Stimulated activated CD8-positive, alpha-beta memory T cell treated with anti-CD3 and anti-CD28 coated beads, Interleukin-4, amount 100 ng/mL, for 24 hours (primary cell): ENCODE data around the gene PACS2.
A peak's percentile ranks its signal among the peaks of the same experiment; 100 is the strongest.
"Not testable (repeated sequence)": the region's sequence is repeated elsewhere in the genome, so short reads cannot be mapped to it uniquely, and the experiment has no call there.

ENCODE experiments used
- DNase-seq: peaks from one replicate; pipeline ENCODE4 v3.0.0-alpha.2; 2020; ENCODE audit warnings: low read depth

Gene PACS2

DNA sequence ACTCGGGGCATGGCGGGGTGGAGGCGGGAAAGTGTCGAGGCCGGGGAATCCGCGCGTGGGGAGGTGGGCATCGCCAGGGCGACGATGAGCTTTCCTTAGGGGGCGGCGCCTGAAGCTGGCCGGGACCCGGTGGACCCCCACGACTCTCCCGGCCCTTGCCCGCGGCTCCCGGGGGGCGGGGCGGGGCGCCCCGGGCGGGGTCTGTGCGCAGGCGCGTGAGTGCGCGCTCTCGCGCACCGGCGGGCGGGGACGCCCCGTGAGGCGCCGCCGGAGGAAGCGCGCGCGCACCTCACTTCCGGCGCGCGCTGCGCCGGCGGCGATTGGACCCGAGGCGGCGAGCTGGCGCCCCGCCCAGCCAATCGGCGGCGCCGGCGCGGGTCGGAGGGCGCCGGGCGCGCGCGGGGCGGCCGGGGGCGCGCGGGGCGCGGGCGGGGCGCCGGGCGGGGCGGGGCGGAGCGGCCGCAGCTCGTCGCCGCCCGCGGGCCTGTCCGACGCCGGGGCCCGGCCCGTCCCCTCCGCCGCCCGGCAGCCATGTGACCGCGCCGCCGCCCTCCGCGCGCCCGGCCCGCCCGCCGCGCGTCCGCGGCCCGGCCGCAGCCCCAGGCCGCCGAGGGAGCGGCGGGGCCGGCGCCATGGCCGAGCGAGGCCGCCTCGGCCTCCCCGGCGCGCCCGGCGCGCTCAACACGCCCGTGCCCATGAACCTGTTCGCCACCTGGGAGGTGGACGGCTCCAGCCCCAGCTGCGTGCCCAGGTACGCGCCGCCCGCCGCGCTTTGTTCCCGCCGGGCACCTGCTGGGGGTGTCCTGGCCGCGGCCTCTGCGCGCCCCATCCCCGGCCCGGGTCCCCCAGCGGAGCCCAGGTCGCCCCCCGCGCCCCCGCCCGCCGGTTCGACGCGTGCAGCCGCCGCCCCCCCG lies at the start of gene PACS2:
PACS2 (plus strand) TSS at position 462 of the 914 bp plus-strand sequence; CDS start at position 633, 171 bp downstream.
- DNase-seq = peak; percentile 64

DNA sequence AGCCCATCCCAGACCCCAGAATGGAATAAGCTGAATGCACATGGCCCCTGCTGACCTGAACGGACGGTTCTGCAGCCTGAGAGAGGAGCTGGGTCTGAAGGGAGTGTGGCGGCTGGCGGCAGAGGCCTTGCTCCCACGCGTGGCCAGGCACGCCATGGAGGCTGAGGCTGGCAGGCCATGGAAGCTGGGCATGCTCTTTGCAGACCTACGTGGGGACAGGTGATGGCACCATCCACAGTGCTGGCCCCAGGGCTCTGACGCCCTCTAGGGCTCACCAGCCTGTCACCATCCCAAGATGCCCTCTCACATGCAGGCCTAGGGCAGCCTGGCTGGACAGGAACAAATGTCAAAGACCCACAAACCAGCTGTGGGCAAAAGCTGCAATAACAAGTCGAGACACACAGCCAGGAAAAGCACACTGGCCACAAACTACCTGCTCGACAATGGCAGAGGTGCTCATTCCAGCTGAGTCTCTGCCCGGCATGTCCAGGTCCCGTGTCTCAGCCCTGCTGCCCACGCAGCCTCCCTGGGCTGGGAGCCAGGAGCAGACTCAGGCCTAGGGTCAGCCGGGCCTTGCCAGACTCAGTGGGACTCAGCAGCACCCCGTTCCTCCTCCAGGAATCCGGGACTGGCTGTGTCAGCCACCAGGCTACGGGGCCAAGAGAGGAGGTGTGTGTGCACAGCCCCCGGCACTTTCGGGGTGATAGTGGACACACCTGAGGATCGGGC lies 46.6 kb upstream of the PACS2 start:
- no peak for DNase-seq

DNA sequence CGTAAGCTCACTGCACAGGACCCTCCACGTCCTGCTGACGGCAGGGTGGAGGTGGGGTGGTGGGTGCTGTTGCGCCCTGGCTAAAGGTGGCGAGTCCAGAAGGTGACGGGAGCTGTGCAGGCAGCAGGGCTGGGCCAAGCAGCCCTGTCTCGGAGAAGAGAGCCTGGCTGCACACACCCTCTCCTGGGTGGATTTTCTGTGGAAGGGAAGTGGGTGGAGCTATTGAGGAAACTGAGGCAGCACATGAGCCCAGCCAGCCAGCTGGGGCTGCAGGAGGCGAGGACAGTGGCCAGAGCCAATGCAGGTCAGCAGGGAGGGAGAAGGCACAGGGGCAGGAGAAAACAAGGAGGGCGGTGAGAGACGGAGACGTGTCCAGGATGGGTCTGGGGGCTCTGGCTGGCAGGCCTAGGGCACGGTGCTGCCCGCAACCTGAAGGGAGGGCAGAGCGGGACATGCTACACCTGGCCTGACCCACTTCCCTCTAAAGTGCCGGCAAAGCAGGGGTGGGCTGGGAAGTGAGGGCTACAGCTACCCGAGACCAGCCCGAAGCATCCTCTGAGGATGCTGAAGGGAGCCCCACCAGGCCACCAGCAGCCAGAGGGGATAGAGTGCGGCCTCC lies 45.7 kb upstream of the PACS2 start:
- DNase-seq = no peak

DNA sequence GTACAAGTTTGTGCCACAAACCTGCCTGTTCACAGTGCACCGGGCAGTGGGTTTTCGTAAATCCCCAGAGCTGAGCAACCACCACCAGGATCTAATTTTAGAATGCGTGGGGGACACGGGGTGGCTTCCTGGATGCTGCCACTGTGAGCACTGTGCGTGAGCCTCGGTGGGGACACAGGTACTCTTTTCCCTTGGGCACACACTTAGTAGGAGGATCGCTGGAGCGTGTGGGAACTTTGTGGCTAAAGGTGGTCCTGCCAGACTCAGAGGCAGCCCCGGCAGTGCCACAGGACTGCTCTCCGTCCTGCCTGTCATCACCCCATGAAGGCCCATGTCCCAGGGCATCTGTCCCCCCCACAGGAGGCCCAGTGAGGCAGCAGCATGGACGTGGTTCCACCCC lies 45.1 kb upstream of the PACS2 start:
- no peak for DNase-seq

DNA sequence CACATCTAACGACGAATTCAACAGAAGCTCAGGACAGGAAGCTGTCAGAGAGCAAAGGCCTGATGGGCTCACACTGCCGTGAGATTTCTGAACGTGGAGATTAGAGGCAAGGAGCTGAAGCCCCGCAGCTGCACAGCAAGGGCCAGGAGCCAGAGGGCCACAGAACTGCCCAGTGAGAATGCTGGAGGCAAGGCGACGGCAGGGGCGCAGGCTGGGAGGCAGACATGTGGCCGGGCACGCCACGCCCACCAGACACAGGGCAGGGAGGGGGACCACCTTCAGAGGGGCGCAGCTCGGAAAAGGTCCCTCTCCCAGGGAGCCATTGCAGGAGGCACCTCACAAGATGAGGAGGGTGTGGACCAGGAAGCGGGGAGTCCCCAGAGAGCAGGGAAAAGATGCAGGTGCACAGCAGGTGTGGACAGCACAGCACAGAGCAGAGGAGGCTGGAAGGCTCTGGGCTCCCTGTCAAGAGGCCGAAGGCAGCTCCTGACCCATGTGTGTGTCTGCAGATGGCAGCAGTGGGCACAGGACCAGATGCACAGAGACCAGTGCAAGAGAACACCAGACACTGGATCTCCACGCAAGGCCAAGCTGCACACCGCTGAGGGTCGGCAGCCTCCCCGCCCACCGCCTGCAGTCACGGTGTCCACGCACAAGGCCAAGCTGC lies 43.2 kb upstream of the PACS2 start:
- no peak for DNase-seq

DNA sequence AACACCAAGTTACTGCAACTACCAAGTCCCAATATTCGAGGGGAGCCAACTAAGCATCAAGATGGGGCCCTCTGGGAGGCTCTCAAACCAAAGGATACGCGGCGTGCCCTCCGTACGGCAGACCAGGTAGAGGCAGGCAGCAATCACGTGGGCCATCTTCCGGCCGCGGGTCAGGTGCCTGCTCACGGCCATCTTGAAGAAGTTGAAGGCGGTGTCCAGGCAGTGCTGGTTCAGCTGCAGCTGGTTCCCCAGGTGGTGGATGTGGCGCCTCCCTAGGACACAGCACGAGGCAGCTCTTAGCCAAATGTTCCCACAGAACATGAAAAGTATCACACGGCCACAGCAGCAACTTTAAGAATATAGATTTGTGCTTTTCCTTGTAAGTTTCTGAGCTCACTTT lies 41.9 kb upstream of the PACS2 start:
- DNase-seq = no peak

DNA sequence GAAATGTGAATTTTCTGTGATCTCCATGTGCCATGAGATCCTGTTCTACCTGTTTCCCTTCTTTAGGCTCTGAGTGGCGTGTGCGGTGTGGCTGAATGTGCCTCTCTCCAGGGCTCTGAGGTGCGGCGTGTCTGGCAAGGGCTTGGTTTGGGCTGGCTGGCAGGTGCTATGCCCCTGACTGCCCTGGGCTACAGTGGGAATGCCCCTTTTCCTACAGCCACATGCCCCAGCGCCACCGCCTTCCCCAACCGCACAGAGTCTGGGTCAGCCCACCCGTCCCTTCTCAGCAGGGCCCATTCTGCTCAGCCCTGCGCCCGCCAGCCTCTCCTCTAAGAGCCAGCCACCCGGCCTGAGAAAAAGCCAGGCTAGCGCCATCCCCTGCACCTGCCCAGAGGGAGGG lies 41.5 kb upstream of the PACS2 start:
- DNase-seq = no peak

DNA sequence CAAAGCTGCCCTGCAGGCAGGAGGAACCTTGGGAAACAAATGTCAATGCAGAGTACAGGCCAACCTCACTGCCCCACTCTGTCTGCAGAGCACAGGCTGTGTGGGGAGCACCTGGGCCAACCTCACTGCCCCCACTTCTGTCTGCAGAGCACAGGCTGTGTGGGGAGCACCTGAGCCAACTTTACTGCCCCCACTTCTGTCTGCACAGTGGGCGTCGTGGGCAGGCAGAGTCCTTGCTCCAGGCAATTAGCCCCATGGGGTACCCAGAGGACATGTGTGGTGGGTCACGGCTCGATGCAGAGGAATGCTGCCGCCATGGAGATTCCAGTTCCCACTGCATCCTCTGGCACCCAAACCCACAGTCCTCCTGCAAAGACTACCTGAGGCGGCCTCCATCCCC lies 39.9 kb upstream of the PACS2 start:
- DNase-seq = no peak

DNA sequence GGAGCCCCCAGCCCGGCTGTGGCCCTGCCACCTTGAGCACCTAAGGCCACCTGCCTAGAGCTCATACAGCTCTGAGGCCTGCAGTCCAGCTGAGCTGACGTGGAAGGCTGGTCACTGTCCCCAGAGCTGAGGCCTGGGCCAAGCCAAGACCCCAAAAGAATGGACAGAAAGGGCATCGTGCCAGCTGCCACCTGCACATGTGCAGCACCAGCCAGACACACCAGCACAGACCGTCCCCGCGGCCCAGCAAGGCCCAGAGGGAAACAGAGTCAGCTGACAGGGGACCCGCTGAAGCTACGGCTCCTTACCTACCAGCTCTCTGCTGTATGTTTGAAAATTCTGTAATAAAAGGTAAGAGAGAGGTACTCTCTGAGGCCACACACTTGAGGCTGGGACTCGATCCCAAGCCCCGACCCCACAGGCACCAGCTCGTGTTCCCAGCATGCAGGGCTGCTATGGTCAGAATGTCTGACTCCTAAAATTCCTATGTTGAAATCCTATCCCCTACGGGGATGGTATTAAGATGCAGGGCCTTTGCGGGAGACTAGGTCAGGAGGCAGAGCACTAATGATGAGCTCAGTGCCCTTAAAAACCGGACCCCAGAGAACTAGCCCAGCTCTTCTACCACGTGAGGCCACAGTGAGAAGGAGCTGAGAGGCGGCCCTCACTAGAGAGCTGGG lies 39.1 kb upstream of the PACS2 start:
- DNase-seq = no peak

DNA sequence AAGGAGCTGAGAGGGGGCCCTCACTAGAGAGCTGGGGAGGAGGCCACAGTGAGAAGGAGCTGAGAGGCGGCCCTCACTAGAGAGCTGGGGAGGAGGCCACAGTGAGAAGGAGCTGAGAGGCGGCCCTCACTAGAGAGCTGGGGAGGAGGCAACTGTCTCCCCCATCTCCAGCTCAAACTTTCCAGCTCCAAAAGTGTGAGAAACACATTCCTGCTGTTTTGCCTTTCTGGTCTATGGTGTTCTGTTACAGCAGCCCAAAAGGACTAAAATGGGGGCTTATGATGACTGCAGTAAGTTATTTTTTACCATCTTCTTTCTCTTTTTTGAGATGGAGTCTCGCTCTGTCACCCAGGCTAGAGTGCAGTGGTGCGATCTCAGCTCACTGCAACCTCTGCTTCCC lies 37.1 kb upstream of the PACS2 start:
- not testable (repeated sequence) for DNase-seq

DNA sequence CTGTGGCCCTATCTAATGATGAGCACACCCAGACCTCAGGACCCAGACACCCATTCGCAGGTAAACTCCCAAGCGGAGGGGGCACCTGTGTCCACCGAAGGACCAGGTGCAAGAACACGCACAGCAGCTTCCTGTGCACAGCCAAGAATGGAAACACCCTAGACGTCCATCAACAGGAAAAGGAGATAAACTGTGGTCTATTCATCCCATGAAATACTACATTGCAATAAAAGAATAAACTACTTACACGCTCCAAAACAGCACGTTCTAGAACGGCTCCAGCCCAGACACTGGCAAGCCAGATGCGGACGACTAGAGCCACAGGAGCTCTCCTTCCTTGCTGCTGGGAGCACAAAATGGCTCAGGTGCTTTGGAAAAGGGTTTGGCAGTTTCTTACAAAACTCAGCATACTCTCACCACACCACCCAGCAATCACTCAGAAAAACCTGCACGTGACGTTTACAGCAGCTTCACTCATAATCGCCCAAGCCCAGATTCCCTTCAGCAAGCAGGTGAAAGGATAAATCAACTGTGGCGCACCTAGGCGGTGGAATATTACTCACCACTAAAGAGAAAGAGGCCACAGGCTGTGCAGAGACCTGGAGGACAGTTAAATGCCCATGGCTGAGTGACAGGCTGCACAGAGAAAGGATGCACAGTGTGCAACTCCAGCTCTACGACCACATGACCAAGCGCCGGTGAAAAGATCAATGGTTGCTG lies 34.7 kb upstream of the PACS2 start:
- DNase-seq = no peak

DNA sequence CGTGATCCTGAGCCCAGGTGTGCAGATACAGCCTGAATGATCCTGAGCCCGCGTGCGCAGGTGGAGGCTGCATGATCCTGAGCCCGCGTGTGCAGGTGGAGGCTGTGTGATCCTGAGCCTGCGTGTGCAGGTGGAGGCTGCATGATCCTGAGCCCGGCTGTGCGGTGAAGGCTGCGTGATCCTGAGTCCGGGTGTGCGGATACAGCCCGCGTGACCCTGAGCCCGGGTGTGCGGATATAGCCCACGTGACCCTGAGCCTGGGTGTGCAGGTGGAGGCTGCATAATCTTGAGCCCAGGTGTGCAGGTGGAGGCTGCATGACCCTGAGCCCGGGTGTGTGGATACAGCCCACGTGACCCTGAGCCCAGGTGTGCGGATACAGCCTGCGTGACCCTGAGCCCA lies 34.0 kb upstream of the PACS2 start:
- no peak for DNase-seq

DNA sequence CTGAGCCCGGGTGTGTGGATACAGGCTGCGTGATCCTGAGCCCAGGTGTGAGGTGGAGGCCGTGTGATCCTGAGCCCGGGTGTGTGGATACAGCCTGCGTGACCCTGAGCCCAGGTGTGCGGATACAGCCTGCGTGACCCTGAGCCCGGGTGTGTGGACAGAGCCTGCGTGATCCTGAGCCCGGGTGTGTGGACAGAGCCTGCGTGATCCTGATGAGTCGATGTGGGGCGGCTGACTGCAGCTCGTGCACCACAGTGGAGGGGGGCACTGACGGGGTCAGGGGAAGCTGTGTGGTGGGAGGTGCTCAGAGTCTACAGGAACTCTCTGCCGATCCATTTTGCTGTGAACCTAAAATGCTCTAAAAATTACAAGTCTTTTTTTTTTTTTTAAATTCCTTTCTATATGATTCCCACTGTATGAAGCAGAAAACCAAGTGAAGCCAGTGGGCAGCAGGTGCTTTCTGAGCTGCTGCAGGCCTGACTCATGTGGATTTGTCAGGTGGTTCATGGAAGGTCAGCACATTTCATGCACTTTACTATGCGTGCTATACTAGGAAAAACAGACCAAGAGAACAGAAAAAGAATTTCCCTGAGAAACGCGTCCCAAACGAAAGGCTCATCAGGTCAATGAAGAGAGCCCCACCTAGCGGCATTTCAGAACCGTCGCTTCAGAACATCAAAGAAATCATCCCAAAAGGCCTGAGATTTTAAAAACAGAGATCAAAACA lies 33.0 kb upstream of the PACS2 start:
- DNase-seq = no peak

DNA sequence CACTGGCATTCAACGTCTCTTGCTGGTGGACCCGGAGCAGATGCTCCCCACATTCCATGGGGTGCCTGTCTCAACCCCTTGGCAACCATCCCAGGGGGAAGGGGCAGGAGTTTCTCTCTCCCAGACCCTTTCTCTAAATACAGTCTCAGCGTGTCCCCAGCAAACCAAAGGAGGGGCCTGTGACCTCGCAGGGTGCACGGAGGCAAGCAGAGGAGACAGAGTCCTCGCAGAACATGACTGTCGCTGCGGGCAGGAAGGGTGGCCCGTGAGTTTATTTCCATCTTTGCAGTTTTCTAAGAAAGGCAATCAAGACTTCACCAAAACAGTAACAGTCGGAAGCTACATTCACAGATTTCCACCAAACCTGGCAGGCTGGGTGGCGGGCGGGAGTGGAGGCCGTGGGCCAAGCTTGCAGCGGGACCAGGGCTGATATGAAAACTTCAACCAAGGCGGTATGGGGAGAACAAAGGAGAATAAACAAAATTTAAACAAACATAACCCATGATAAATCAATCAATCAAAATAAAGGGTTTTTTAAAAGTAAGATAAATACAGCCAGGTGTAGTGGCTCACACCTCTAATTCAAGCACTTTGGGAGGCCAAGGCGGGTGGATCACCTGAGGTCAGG lies 32.3 kb upstream of the PACS2 start:
- no peak for DNase-seq

DNA sequence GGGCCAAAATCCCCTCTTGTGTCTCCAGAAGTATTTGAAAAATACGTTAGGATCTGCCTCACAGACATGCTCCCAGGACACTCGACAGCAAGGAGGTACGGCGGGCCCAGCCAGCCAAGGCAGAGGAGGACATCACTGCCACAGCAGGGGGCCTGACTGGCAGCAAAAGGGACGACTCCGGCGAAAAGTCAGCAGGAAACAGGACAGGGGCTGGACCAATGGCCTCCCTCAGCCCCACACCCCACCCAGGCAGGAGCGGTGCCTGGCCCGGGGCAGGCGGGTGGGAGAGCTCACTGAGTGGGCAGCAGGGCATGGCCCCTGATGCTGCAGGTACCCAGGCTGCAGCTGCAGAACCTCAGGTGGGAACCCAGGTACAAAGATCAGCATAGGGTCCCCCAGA lies 31.5 kb upstream of the PACS2 start:
- DNase-seq = no peak

DNA sequence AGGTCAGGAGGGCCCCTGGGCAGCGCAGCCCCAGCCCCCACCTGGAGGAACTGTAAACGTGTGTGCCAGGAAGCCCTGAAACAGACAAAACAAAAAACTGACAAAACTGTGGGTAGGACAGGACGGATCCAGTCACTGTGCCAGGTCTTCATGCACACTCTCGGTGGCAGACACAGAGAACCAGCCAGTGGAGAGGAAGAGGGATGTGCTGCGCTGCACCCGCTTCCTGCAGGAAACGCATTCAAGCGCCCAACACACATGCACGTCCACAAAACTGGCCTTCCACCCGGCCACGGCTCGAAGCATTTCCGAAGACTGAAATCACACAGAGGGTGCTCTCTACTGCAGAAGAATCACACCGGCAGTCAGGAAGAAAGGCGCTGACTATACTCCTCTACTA lies 30.6 kb upstream of the PACS2 start:
- no peak for DNase-seq

DNA sequence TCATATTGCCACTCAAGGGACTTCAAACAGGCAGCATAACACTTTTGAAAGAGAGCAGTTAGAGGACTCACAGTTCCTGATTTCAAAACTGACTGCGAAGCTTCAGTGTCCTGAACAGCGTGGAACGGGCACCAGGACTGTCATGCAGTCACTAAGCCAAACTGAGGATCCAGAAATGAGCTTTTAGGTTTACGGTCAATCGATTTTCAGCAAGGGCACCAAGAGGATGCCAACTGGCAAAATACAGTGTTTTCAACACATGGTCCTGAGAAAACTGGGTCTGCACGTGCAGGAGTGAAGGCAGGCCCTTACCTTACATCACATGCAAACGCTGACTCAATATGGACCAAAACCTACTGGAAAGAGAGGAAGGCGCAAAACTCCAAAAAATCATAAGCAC lies 29.4 kb upstream of the PACS2 start:
- no peak for DNase-seq

DNA sequence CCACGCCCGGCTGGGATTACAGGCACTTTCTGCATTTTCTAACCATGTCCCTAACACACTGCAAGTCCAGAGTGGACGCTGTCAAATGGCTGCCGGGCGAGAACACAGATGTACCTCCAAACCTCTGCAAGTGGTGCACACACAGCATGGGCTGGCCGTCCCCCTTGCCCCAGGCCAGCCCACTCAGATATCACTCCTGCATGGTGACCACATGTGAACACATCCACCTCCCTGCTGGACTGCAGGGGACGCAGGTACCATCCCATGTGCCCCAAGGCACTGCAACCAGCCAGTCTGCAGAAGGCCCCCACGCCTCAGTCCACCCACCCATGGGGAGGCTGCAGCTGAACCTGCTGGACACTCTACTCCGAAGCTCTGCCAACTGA lies 27.8 kb upstream of the PACS2 start:
- DNase-seq = no peak

DNA sequence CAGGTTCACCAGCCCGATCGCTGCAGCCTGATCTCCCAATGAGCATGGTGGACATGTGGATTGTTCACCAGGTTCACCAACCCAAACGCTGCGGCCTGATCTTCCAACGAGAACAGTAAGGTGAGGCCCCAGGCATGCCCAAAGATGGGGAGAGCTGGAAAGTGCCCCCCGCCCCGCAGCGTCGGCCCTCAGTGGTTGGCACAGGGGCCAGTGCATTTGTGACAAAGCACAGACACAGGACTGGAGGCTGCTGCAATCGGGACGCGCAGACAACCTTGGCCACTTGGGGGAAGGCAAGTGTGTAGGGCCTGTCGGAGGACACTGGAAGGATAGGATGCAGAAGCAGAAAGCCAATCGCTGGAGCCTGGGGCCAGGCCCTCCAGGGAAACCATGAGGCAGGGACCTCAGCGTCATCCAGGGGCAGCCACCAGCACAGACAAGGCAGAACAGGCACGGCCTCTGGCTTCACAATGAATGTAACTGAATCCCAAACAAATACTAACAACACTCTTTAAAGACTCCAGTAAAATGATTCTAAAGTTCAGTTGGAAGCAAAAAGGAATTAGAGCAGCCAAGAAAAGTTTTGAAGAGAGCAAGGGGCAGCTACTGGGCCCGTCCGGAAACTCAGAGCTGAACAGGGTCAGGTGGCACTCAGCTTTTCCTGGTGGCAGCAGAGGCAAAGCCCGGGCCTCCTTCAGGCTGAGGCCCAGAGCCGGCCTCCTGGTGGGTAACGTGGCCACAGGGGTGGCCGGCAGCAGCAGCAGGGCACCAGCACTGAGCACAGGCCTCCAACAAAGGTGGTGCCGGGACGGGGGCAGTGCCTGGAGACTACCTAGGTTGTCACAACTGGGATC lies 27.1 kb upstream of the PACS2 start:
- no peak for DNase-seq
